Adrenal gland (tissue), 5 donors: Measurements from ENCODE around the gene EPHA5.

Experiments used
- CTCF ChIP-seq, 6 experiments: fragments of 450-650 bp in 4 of 6; fragments of 200-600 bp in 2 of 6; sonication (generic) in 1 of 6; IDR thresholded peaks; 1 replicate in 5 of 6; 2 replicates in 1 of 6; pipeline versions ENCODE4 v1.5.1 to v1.8.0; 2016 to 2021; ENCODE audit warnings: antibody characterized with exemption in 6 of 6, mild to moderate bottlenecking in 2 of 6, moderate library complexity in 1 of 6
- POLR2A ChIP-seq, 2 donors: fragments of 450-650 bp; IDR thresholded peaks; one replicate each; pipeline ENCODE4 v1.6.1; 2017; ENCODE audit warnings: antibody characterized with exemption in 2 of 2, mild to moderate bottlenecking in 2 of 2, moderate library complexity in 1 of 2
- donor health status: DM: no; HTN: no; CAD: no.

- TF ChIP-seq CTCF (IDR thresholded peaks at IDR 0.05): no peak
- no peak for TF ChIP-seq POLR2A (IDR thresholded peaks at IDR 0.05)
These were observed 208.5 kb downstream of the EPHA5 start for GRCh38 chr4:65461781-65462180.
